ENCODE results near the gene RASGRF2.

Gene RASGRF2

GRCh38 chr5:80964919-80965318 is 4.8 kb downstream of the RASGRF2 start:
- H3K27me3 ChIP-seq (ENCODE audit: insufficient read depth, poor library complexity, severe bottlenecking): peaks cover 5% of the 10 kb centered on the region
- no peak overlapping the region for H3K4me3 ChIP-seq (replicated peaks; ENCODE audit: insufficient read depth, low read length)
- H3K27ac ChIP-seq (replicated peaks): no peak overlapping the region
- TF ChIP-seq POLR2AphosphoS5 (IDR thresholded peaks at IDR 0.05; ENCODE audit: low read depth): no peak
- DNase-seq (ENCODE audit: low read depth in 1 of 2, low spot score in 1 of 2): no peak

GRCh38 chr5:80967500-80968181 is 7.5 kb downstream of the RASGRF2 start:
- TF ChIP-seq CTCF (IDR thresholded peaks at IDR 0.05; ENCODE audit: insufficient read depth, low read length) (no peak), REST (IDR thresholded peaks at IDR 0.05; ENCODE audit: insufficient replicate concordance, low read depth) (no peak), POLR2AphosphoS5 (IDR thresholded peaks at IDR 0.05; ENCODE audit: low read depth) (no peak), GABPA (IDR thresholded peaks at IDR 0.05; ENCODE audit: low read depth) (no peak), SPI1 (IDR thresholded peaks at IDR 0.05; ENCODE audit: borderline replicate concordance, low read depth) (no peak)
- no peak overlapping the region for H3K27ac ChIP-seq (replicated peaks)

GRCh38 chr5:80973027-80973426 is 12.9 kb downstream of the RASGRF2 start:
- Histone ChIP-seq H3K27ac (replicated peaks) (no peak overlapping the region), H3K4me3 (replicated peaks; ENCODE audit: insufficient read depth, low read length) (no peak overlapping the region), H3K27me3 (ENCODE audit: insufficient read depth, poor library complexity, severe bottlenecking) (no peaks in the 10 kb centered on the region)
- TF ChIP-seq SPI1 (IDR thresholded peaks at IDR 0.05; ENCODE audit: borderline replicate concordance, low read depth) (no peak), REST (IDR thresholded peaks at IDR 0.05; ENCODE audit: insufficient replicate concordance, low read depth) (no peak), POLR2AphosphoS5 (IDR thresholded peaks at IDR 0.05; ENCODE audit: low read depth) (no peak), GABPA (IDR thresholded peaks at IDR 0.05; ENCODE audit: low read depth) (no peak), CTCF (IDR thresholded peaks at IDR 0.05; ENCODE audit: insufficient read depth, low read length) (no peak)
- no peak for DNase-seq (ENCODE audit: low read depth in 1 of 2, low spot score in 1 of 2)

More at GRCh38 chr5:80967500-80968181, 7.5 kb downstream of the RASGRF2 start:
- DNase-seq (ENCODE audit: low read depth in 1 of 2, low spot score in 1 of 2): no peak
- Histone ChIP-seq H3K4me3 (replicated peaks; ENCODE audit: insufficient read depth, low read length) (no peak overlapping the region), H3K27me3 (ENCODE audit: insufficient read depth, poor library complexity, severe bottlenecking) (no peaks in the 10 kb centered on the region)

GRCh38 chr5:80975065-80975464 is 14.9 kb downstream of the RASGRF2 start:
- TF ChIP-seq POLR2AphosphoS5 (IDR thresholded peaks at IDR 0.05; ENCODE audit: low read depth): no peak
- TF ChIP-seq SPI1 (IDR thresholded peaks at IDR 0.05; ENCODE audit: borderline replicate concordance, low read depth): no peak
- no peak for TF ChIP-seq REST (IDR thresholded peaks at IDR 0.05; ENCODE audit: insufficient replicate concordance, low read depth)
- no peak for TF ChIP-seq CTCF (IDR thresholded peaks at IDR 0.05; ENCODE audit: insufficient read depth, low read length)
- TF ChIP-seq GABPA (IDR thresholded peaks at IDR 0.05; ENCODE audit: low read depth): no peak
- Histone ChIP-seq H3K27me3 (ENCODE audit: insufficient read depth, poor library complexity, severe bottlenecking) (no peaks in the 10 kb centered on the region), H3K4me3 (replicated peaks; ENCODE audit: insufficient read depth, low read length) (no peak overlapping the region), H3K27ac (replicated peaks) (no peak overlapping the region)
- no peak for DNase-seq (ENCODE audit: low read depth in 1 of 2, low spot score in 1 of 2)
